ENCODE results near the gene ATP5ME. TPM values are rescaled to one million over a fixed set of nuclear protein-coding genes. Genes with fewer than 3 reads are reported as not detected.

The ATP5ME gene
- total and polyA plus RNA-seq, 3 donors from 2014 or later: 123 to 299 (median 139) TPM

GRCh38 chr4:686413-687040, 12.5 kb upstream of the ATP5ME start:
- 91 to 100% methylated on average over 3 to 31 of the region's 31 CpGs for WGBS, 2 donors
- Histone ChIP-seq H3K4me3 (no peak overlapping the region), H3K36me3 (ENCODE audit: low read depth, missing control alignments) (no peaks in the 10 kb centered on the region), H3K27me3 (no peaks in the 10 kb centered on the region), H3K9me3 (no peaks in the 10 kb centered on the region), H3K27ac (no peak overlapping the region), H3K4me1 (peaks cover 5% of the 10 kb centered on the region)
- intact Hi-C loops (cut with DNase I; ENCODE audit: low total_unique reads): no loop called here
- DNase-seq: no peak
- TF ChIP-seq POLR2A (IDR thresholded peaks at IDR 0.05): no peak
- no peak for TF ChIP-seq CTCF (IDR thresholded peaks at IDR 0.05)

- Histone ChIP-seq H3K9me3 (no peaks in the 10 kb centered on the region), H3K27me3 (no peaks in the 10 kb centered on the region), H3K4me3 (no peak overlapping the region), H3K4me1 (peaks cover 10% of the 10 kb centered on the region), H3K27ac (no peak overlapping the region), H3K36me3 (ENCODE audit: low read depth, missing control alignments) (no peaks in the 10 kb centered on the region)
- no peak for DNase-seq
- WGBS, 2 donors: 89 to 90% methylated on average over 15 to 37 of the region's 37 CpGs
- TF ChIP-seq POLR2A (IDR thresholded peaks at IDR 0.05) (no peak), CTCF (IDR thresholded peaks at IDR 0.05) (no peak)
- intact Hi-C loops (cut with DNase I; ENCODE audit: low total_unique reads): no loop called here
These were observed 11.8 kb upstream of the ATP5ME start for GRCh38 chr4:685679-686412.

GRCh38 chr4:684623-685327, 10.7 kb upstream of the ATP5ME start:
- no peaks in the 10 kb centered on the region for H3K27me3 ChIP-seq
- 76 to 100% methylated on average over 5 to 21 of the region's 21 CpGs for WGBS, 2 donors
- H3K9me3 ChIP-seq: no peaks in the 10 kb centered on the region
- TF ChIP-seq CTCF (IDR thresholded peaks at IDR 0.05) (no peak), POLR2A (IDR thresholded peaks at IDR 0.05) (no peak)
- no peaks in the 10 kb centered on the region for H3K36me3 ChIP-seq (ENCODE audit: low read depth, missing control alignments)
- H3K4me3 ChIP-seq: no peak overlapping the region
- H3K4me1 ChIP-seq: peaks cover 16% of the 10 kb centered on the region
- intact Hi-C loops (cut with DNase I; ENCODE audit: low total_unique reads): no loop called here
- H3K27ac ChIP-seq: no peak overlapping the region
- DNase-seq: no peak

GRCh38 chr4:683982-684622, 10.0 kb upstream of the ATP5ME start:
- no peak overlapping the region for H3K27ac ChIP-seq
- H3K27me3 ChIP-seq: no peaks in the 10 kb centered on the region
- H3K4me1 ChIP-seq: peaks cover 16% of the 10 kb centered on the region
- DNase-seq: peak; percentile 90
- H3K36me3 ChIP-seq (ENCODE audit: low read depth, missing control alignments): no peaks in the 10 kb centered on the region
- no peaks in the 10 kb centered on the region for H3K9me3 ChIP-seq
- TF ChIP-seq CTCF (IDR thresholded peaks at IDR 0.05) (peak; percentile 38 to 71 (median 69)), POLR2A (IDR thresholded peaks at IDR 0.05) (no peak)
- intact Hi-C loops (cut with DNase I; ENCODE audit: low total_unique reads): no loop called here
- no peak overlapping the region for H3K4me3 ChIP-seq
- WGBS, 2 donors: 58% methylated on average over 19 of the region's 19 CpGs; no CpG with 5 or more reads in 1 of the 2 donors
